Measurements from ENCODE around the gene MDH2. TPM values are rescaled to one million over a fixed set of nuclear protein-coding genes. Genes with fewer than 3 reads are reported as not detected.

Gene MDH2
- total and polyA plus RNA-seq, 2 of the 4 experiments (the other 2 are of a cell fraction) = 55.4 to 206 TPM

DNA sequence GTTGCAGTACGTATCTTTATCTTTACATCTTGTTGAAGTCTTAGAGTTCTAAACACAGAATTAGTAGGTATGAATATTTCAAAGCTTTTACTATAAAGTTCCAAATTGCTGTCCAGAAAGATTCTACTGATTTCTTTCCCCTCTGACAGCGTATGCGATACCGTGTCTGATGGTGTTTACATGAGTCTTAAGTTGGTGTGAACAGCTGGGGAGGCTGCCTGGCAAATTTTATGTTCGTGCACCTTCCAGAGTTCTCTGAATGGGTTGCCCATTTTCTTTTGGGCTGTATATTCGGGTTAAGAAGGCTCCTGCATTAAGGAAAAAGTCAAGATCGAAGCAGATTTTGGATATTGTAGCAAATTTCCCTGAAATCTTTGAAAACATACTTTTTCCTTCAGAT, 8.3 kb downstream of the MDH2 start:
- H3K27me3 ChIP-seq (ENCODE audit: control insufficient read depth, insufficient read depth, low read length) = no peaks in the 10 kb centered on the region
- no peak overlapping the region for H2AK9ac ChIP-seq (replicated peaks; ENCODE audit: low read depth, low read length, poor library complexity)
- H4K91ac ChIP-seq (ENCODE audit: insufficient read depth, low read depth, low read length) = no peak overlapping the region
- H2BK120ac ChIP-seq (ENCODE audit: low read depth, low read length) = no peak overlapping the region
- ChIA-PET POLR2A (ENCODE audit: unreplicated experiment) (interaction anchor here (0.6 kb wide), 1 partner anchor 135 kb away, joined by 5 read pairs; no protein-coding TSS in a partner anchor), CTCF (interaction anchor here (0.6 kb wide), 1 partner anchor 15 kb away, joined by 3 read pairs; no protein-coding TSS in a partner anchor)
- H4K20me1 ChIP-seq (ENCODE audit: insufficient read depth, low read length) = peaks cover 61% of the 10 kb centered on the region
- DNase-seq (no peak), ATAC-seq (ENCODE audit: low read depth) (no peak)
- no peak overlapping the region for H2BK15ac ChIP-seq (ENCODE audit: low read depth, low read length)
- peaks cover 50 to 89% of the 10 kb centered on the region in 2 experiments for H3K79me1 ChIP-seq (ENCODE audit: low read depth in 1 of 2, low read length in 2 of 2)
- TF ChIP-seq POLR2A (IDR thresholded peaks at IDR 0.05; ENCODE audit: low read depth, low read length) = no peak
- TF ChIP-seq, protein P1, sequence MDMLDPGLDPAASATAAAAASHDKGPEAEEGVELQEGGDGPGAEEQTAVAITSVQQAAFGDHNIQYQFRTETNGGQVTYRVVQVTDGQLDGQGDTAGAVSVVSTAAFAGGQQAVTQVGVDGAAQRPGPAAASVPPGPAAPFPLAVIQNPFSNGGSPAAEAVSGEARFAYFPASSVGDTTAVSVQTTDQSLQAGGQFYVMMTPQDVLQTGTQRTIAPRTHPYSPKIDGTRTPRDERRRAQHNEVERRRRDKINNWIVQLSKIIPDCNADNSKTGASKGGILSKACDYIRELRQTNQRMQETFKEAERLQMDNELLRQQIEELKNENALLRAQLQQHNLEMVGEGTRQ (IDR thresholded peaks at IDR 0.05; ENCODE audit: low read depth, low read length) = no peak
- no peak for TF ChIP-seq MAFK (IDR thresholded peaks at IDR 0.05; ENCODE audit: low read depth, low read length)
- no peak for TF ChIP-seq RFX5 (IDR thresholded peaks at IDR 0.05; ENCODE audit: low read depth, low read length)
- TF ChIP-seq, protein P2, sequence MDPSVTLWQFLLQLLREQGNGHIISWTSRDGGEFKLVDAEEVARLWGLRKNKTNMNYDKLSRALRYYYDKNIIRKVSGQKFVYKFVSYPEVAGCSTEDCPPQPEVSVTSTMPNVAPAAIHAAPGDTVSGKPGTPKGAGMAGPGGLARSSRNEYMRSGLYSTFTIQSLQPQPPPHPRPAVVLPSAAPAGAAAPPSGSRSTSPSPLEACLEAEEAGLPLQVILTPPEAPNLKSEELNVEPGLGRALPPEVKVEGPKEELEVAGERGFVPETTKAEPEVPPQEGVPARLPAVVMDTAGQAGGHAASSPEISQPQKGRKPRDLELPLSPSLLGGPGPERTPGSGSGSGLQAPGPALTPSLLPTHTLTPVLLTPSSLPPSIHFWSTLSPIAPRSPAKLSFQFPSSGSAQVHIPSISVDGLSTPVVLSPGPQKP (IDR thresholded peaks at IDR 0.05; ENCODE audit: borderline replicate concordance, low read depth, low read length) = no peak
- H2BK5ac ChIP-seq (ENCODE audit: low read depth, low read length, poor library complexity, severe bottlenecking) = no peak overlapping the region
- H4K8ac ChIP-seq (ENCODE audit: low read depth in 2 of 2, low read length in 2 of 2) = no peak overlapping the region
- no peak overlapping the region for H3K18ac ChIP-seq (ENCODE audit: low read depth, low read length)
- intact Hi-C loops (cut with micrococcal nuclease) = no loop called here
- H3K56ac ChIP-seq (ENCODE audit: extremely low read depth, insufficient read depth, low read length) = no peak overlapping the region
- H2AK5ac ChIP-seq (ENCODE audit: low read depth, low read length) = no peak overlapping the region
- no CpG with 5 or more reads among the region's 7 CpGs for WGBS, 2 experiments (ENCODE audit: extremely low coverage in 2 of 2, insufficient read length in 1 of 2)
- no peak overlapping the region for H3K9ac ChIP-seq (ENCODE audit: low read depth, low read length)
- H3K36me3 ChIP-seq (ENCODE audit: control insufficient read depth, insufficient read depth, low read length) = peaks cover 50% of the 10 kb centered on the region
- in situ Hi-C loops (cut with MboI; ENCODE audit: low sequenced_read_pairs) = no loop called here
- H2AFZ ChIP-seq (replicated peaks; ENCODE audit: low read length, poor library complexity) = no peak overlapping the region
- H3K4me3 ChIP-seq (ENCODE audit: insufficient read depth, low read depth, low read length) = no peak overlapping the region
- BruUV-seq (replicated peaks) = no TSS peak
- no peak overlapping the region for H4K5ac ChIP-seq (ENCODE audit: low read depth, low read length)
- H3K4me2 ChIP-seq (ENCODE audit: low read depth, low read length) = no peak overlapping the region
- H3K9me1 ChIP-seq (ENCODE audit: insufficient read depth, low read length) = peaks cover 20% of the 10 kb centered on the region
- no peak overlapping the region for H3K23ac ChIP-seq (ENCODE audit: low read depth, low read length)
- no peak overlapping the region for H3K14ac ChIP-seq (replicated peaks; ENCODE audit: low read depth, low read length)
- H3K4me1 ChIP-seq (ENCODE audit: control insufficient read depth, insufficient read depth, low read length) = peaks cover 14% of the 10 kb centered on the region
- no peak overlapping the region for H3K4ac ChIP-seq (ENCODE audit: low read depth, low read length)
- dilution Hi-C loops (cut with HindIII; ENCODE audit: low sequenced_read_pairs, unreplicated experiment) = no loop called here
- no peak overlapping the region for H2BK20ac ChIP-seq (ENCODE audit: low read depth, low read length)
- H3K9me3 ChIP-seq (ENCODE audit: control insufficient read depth, insufficient read depth, low read length) = no peaks in the 10 kb centered on the region
- no peak overlapping the region for H3K27ac ChIP-seq (ENCODE audit: insufficient read depth, low read length)
